Ishikawa (cell line): ENCODE data around the gene TIAM1.

ENCODE experiments used
- CEBPB ChIP-seq: IDR thresholded peaks from 2 replicates; pipeline ENCODE4 v1.6.1; 2012
- CREB1 ChIP-seq: IDR thresholded peaks from 2 replicates; pipeline ENCODE4 v1.6.1; 2012; ENCODE audit warnings: low read depth
- EGR1 ChIP-seq: IDR thresholded peaks from 2 replicates; pipeline ENCODE4 v1.6.1; 2012
- EP300 ChIP-seq: IDR thresholded peaks from 2 replicates; pipeline ENCODE4 v1.6.1; 2012; ENCODE audit warnings: borderline replicate concordance
- FOXM1 ChIP-seq: IDR thresholded peaks from 2 replicates; pipeline ENCODE4 v1.6.1; 2012; ENCODE audit warnings: low read depth, borderline replicate concordance
- NFIC ChIP-seq: IDR thresholded peaks from 2 replicates; pipeline ENCODE4 v1.6.1; 2012
- RAD21 ChIP-seq: IDR thresholded peaks from 2 replicates; pipeline ENCODE4 v1.6.1; 2012; ENCODE audit warnings: low read depth
- REST ChIP-seq: IDR thresholded peaks from 2 replicates; pipeline ENCODE4 v1.6.1; 2012; ENCODE audit warnings: low read depth, mild to moderate bottlenecking
- TAF1 ChIP-seq: IDR thresholded peaks from 2 replicates; pipeline ENCODE4 v1.6.1; 2012; ENCODE audit warnings: low read depth, mild to moderate bottlenecking
- TCF12 ChIP-seq: IDR thresholded peaks from 2 replicates; pipeline ENCODE4 v1.6.1; 2012; ENCODE audit warnings: low read depth
- TEAD4 ChIP-seq: IDR thresholded peaks from 2 replicates; pipeline ENCODE4 v1.6.1; 2012
- USF1 ChIP-seq: IDR thresholded peaks from 2 replicates; pipeline ENCODE4 v1.6.1; 2012
- YY1 ChIP-seq: IDR thresholded peaks from 2 replicates; pipeline ENCODE4 v1.6.1; 2012; ENCODE audit warnings: low read depth
- ZBTB7A ChIP-seq: IDR thresholded peaks from 2 replicates; pipeline ENCODE4 v1.6.1; 2012; ENCODE audit warnings: low read depth
- TF ChIP-seq, protein P1 (sequence below): IDR thresholded peaks from 2 replicates; pipeline ENCODE4 v1.6.1; 2012

Gene TIAM1

DNA sequence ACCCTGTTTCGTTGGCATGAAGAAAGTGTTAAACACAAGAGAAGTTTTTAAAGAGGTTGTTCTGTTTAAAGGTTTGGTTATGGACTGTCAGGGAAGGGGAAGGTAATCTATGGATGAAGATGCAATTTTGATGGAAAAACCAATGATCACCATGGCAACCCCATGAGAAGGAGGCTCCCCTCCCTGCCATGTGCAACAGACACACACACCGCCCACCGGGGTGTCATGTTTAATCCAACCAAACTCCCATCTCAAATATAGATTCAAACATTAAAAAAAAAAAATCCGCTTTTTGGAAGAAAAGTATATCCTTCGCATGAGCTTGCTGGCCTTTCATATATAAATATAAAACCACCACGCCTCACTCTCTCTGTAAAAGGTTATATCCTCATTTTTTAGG lies 224.9 kb downstream of the TIAM1 start:
- TF ChIP-seq USF1 (no peak), ZBTB7A (no peak), RAD21 (no peak), YY1 (no peak), TCF12 (no peak)

DNA sequence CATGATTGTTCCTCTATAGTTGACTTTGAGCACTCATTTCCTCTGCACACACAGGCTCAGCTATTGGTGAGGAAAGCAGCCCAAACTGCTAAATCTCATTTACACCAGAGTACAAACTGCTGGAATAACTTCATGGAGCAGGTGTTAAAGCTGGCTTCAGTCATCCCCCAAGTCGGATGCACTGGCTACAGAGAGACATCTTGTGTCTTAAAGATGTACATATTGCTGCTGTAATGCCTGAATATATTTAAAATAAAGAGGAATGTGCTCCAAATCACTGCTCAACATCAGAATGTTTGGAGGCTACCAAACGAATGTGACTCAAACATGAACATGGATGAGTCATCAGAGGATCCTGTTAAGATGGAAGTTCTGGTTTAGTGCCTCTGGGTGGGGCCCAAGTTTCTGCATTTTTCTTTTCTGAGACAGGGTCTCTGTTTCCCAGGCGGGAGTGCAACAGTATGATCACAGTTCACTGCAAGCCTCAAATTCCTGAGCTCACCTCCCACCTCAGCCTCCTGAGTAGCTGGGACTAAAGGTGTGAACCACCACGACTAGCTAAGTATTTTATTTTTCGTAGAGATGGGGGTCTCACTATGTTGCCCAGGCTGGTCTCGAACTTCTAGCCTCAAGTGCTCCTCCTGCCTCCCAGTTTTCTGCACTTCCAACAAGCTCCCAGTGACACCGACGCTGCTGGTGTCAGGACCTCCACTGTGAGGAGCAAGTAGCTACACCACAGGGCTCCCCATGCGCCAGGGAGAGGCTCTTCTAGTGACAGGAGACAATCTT lies 226.7 kb downstream of the TIAM1 start:
- no peak for TF ChIP-seq CREB1
- no peak for TF ChIP-seq TCF12
- no peak for TF ChIP-seq REST
- peak; percentile 9; the same call in 1 of the 2 replicates for TF ChIP-seq RAD21

DNA sequence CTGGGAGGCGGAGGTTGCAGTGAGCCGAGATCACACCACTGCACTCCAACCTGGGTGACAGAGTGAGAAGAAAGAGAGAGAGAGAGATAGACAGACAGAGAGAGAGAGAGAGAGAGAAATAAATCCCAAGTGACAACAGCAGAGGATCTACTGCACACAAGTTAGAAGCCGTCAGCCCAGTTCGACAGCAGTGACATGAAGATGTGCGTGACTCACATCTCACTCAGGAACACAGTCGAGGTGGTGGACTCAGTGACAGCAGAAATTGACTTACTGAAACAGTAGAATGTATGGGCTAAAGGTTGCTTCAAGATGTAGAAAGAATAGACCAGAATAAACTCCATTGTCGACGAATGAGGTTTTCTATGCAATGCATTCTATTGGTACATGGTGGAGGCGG lies 228.8 kb downstream of the TIAM1 start:
- TF ChIP-seq EGR1 (no peak), TEAD4 (no peak), CREB1 (no peak), CEBPB (no peak), TCF12 (no peak), YY1 (no peak), NFIC (no peak), RAD21 (no peak), FOXM1 (no peak), EP300 (no peak), ZBTB7A (no peak), REST (no peak), TAF1 (no peak), USF1 (no peak)
- TF ChIP-seq, protein P1, sequence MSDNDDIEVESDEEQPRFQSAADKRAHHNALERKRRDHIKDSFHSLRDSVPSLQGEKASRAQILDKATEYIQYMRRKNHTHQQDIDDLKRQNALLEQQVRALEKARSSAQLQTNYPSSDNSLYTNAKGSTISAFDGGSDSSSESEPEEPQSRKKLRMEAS, result no peak

DNA sequence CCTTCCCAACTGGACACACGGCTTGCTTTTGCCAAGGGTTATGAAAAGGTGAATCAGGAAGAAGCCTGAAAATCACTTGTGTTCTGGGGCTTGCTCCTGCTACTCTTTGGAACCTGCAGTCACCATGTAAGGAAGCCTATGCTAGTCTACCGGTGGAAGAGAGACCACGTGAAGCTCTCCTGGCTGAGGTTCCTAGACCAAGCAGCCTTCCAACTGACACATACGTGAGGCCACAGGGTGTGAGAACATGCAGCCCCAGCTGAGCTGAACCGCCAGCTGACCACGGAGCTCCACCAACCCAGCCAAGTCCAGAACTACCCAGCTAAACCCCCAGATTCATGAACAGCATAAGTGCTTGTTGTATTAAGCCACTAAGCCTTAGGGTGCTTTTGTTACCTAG lies 233.0 kb downstream of the TIAM1 start:
- TF ChIP-seq TAF1 (no peak), ZBTB7A (no peak), FOXM1 (no peak), CREB1 (no peak), EP300 (no peak), RAD21 (no peak), TEAD4 (no peak), CEBPB (no peak), EGR1 (no peak), USF1 (no peak), REST (no peak), NFIC (no peak)
- TF ChIP-seq, protein P1, result no peak
